Activated B cell treated with CpG ODN at 0.5 μM for 24 hours (primary cell): ENCODE measurements around the gene UBE4A. TPM values are rescaled to one million over a fixed set of nuclear protein-coding genes. Genes with fewer than 3 reads are reported as not detected.
A peak's percentile ranks its signal among the peaks of the same experiment; 100 is the strongest.

Source experiments
- ATAC-seq: fragments of 200-7000 bp; cut with Tn5 transposase; one replicate; pipeline ENCODE4 v1.10.0; 2021; ENCODE audit warnings: low read depth, mild to moderate bottlenecking, moderate library complexity
- CTCF ChIA-PET: fragments of 350-600 bp; sonication (Branson Sonifier 250); formaldehyde crosslinking; loops from one replicate; lab custom pipeline; 2021; ENCODE audit warnings: antibody characterized with exemption; lab: Charles Lee
- POLR2A ChIA-PET: fragments of 350-600 bp; sonication (Branson Sonifier 250); formaldehyde crosslinking; loops from one replicate; lab custom pipeline; 2021; ENCODE audit warnings: antibody characterized with exemption; lab: Charles Lee
- DNase-seq: peaks from one replicate; pipeline ENCODE4 v3.0.0; 2022
- H3K27ac Mint-ChIP-seq: one replicate; pipeline ENCODE4 v1.8.0; 2020; ENCODE audit warnings: mixed read lengths
- H3K27me3 Mint-ChIP-seq: one replicate; pipeline ENCODE4 v1.8.0; 2021; ENCODE audit warnings: mixed read lengths
- H3K36me3 Mint-ChIP-seq: one replicate; pipeline ENCODE4 v1.8.0; 2021; ENCODE audit warnings: low read depth, mixed read lengths
- H3K4me1 Mint-ChIP-seq: one replicate; pipeline ENCODE4 v1.8.0; 2021; ENCODE audit warnings: mixed read lengths
- H3K4me3 Mint-ChIP-seq: one replicate; pipeline ENCODE4 v1.8.0; 2020; ENCODE audit warnings: mild to moderate bottlenecking, mixed read lengths
- H3K9me3 Mint-ChIP-seq: one replicate; pipeline ENCODE4 v1.8.0; 2020; ENCODE audit warnings: mixed read lengths
- intact Hi-C: fragments of 100-400 bp; cut with micrococcal nuclease; formaldehyde crosslinking; loops from one replicate; pipeline ENCODE4 v1.15.1; 2024
- total RNA-seq: library from RNA; stranded (reverse); gene quantifications from 2 replicates; pipeline ENCODE4 v1.2.3, GENCODE V29; 2022
- TF ChIP-seq, protein P1 (sequence below): fragments of 200-600 bp; IDR thresholded peaks from one replicate; pipeline ENCODE4 v1.8.0; 2022; ENCODE audit warnings: antibody characterized with exemption, mild to moderate bottlenecking

Gene UBE4A
- total RNA-seq, 1 donor from 2014 or later, result 34.2 TPM

DNA sequence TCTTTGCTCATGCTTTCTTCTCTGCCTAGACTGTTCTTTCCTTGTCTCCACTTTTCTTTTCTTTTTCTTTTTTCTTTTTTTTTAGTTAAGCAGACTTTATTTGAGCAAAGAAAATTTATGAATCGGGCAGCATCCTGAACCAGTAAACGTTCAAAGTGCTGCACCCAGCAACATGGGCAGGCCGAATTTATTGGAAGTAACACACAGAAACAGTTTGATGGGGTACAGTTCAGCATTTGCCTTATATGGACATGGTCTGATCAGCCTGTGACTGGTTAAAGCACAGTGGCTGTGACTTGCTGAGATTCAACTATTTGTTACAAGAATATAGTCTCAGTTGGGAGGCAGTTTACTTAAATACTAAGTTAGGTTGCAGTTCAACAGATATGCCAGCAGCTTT is 38.9 kb upstream of the UBE4A start:
- TF ChIP-seq, protein P1, sequence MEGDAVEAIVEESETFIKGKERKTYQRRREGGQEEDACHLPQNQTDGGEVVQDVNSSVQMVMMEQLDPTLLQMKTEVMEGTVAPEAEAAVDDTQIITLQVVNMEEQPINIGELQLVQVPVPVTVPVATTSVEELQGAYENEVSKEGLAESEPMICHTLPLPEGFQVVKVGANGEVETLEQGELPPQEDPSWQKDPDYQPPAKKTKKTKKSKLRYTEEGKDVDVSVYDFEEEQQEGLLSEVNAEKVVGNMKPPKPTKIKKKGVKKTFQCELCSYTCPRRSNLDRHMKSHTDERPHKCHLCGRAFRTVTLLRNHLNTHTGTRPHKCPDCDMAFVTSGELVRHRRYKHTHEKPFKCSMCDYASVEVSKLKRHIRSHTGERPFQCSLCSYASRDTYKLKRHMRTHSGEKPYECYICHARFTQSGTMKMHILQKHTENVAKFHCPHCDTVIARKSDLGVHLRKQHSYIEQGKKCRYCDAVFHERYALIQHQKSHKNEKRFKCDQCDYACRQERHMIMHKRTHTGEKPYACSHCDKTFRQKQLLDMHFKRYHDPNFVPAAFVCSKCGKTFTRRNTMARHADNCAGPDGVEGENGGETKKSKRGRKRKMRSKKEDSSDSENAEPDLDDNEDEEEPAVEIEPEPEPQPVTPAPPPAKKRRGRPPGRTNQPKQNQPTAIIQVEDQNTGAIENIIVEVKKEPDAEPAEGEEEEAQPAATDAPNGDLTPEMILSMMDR, result no peak
- H3K4me1 Mint-ChIP-seq, result peaks cover 78% of the 10 kb centered on the region
- intact Hi-C loops, result no loop called here
- POLR2A ChIA-PET, result no interaction called here
- no peak for DNase-seq
- CTCF ChIA-PET, result no interaction called here
- H3K9me3 Mint-ChIP-seq, result no peaks in the 10 kb centered on the region
- no peak overlapping the region for H3K4me3 Mint-ChIP-seq
- no peaks in the 10 kb centered on the region for H3K36me3 Mint-ChIP-seq
- peaks cover 3% of the 10 kb centered on the region for H3K27me3 Mint-ChIP-seq
- ATAC-seq, result no peak
- H3K27ac Mint-ChIP-seq, result peak overlapping the region; percentile 26

DNA sequence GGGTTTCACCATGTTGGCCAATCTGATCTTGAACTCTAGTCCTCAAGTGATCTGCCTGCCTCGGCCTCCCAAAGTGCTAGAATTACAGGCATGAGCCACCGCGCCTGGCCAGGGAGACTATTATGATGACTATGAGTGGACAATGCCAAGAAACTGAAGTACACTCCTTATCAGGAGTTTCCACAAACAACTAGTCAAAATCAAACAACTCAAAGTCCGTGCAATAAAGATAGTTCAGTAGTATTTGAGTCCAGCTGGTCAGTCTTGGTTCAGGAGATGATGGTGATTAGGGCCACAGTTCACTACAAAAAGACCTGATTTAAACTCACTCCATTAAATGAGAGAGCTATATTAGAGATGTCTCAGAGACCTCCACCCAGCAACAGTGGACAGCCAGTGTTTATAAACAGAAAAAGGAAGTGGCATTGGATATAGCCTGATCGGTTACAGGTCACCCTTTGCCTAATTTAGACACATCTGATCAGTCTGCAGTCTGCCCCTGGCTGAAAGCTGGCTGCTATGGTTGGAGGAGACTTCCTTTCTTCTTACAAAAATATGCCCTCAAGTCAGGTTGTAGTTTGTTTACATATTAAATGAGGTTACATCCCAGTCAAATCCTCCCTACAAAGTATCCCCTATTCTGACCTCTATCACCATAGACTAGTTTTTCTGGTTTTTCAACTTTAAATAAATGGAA is 37.9 kb upstream of the UBE4A start:
- intact Hi-C loops, result no loop called here
- ATAC-seq (peak; percentile 49), DNase-seq (no peak)
- TF ChIP-seq, protein P1, result no peak
- POLR2A ChIA-PET, result interaction anchor here (0.7 kb wide), 4 partner anchors 70 to 459 kb away, joined by 4 to 12 read pairs (median 8); no protein-coding TSS in a partner anchor
- H3K27ac Mint-ChIP-seq, result peak overlapping the region; percentile 83
- H3K4me1 Mint-ChIP-seq, result peaks cover 68% of the 10 kb centered on the region
- H3K9me3 Mint-ChIP-seq, result no peaks in the 10 kb centered on the region
- peak overlapping the region; percentile 39 for H3K4me3 Mint-ChIP-seq
- H3K27me3 Mint-ChIP-seq, result peaks cover 4% of the 10 kb centered on the region
- CTCF ChIA-PET, result no interaction called here
- H3K36me3 Mint-ChIP-seq, result no peaks in the 10 kb centered on the region

DNA sequence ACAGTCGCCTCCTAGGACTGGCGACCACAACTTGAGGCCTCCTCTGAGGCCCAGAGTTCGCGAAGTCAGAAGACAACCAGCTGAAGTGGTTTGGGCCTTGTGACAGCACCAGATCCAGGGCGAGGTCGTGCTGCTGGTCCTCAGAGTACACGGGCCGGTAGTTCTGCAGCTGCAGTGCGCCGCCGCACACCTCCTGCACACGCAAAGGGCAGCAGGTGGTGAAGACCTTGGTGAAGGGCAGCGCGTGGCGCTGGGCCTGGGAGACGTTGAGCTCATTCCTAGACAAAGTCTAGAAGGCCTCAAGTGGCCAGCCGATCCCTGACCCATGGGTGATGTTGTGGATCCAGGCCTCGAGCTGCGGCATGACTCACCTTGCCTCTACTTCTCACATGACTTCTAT is 36.7 kb upstream of the UBE4A start:
- no peaks in the 10 kb centered on the region for H3K36me3 Mint-ChIP-seq
- no peak overlapping the region for H3K4me3 Mint-ChIP-seq
- no peak for ATAC-seq
- ChIA-PET CTCF (interaction anchor here (0.7 kb wide), 1 partner anchor 124 kb away, joined by 3 read pairs; no protein-coding TSS in a partner anchor), POLR2A (no interaction called here)
- TF ChIP-seq, protein P1, result no peak
- peaks cover 58% of the 10 kb centered on the region for H3K4me1 Mint-ChIP-seq
- DNase-seq, result no peak
- peak overlapping the region; percentile 56 for H3K27ac Mint-ChIP-seq
- intact Hi-C loops, result no loop called here
- H3K9me3 Mint-ChIP-seq, result no peaks in the 10 kb centered on the region
- H3K27me3 Mint-ChIP-seq, result peaks cover 4% of the 10 kb centered on the region

DNA sequence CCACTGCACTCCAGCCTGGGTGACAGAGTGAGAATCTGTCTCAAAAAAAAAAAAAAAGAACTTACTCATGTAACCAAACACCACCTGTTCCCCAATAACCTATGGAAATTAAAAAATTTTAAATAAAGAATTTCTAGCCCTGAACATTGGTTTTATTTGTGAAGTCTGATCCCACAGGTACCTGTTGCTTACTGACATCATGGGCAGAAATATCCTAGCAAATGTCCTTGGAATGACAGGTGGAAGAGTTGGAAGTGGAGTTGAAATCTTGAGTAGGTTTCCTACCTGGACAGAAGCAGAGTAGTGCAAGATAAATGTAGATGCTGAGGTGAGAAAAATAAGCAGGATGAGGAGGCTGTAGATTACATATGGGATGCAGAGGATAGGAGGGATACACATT is 34.1 kb upstream of the UBE4A start:
- H3K9me3 Mint-ChIP-seq, result no peaks in the 10 kb centered on the region
- CTCF ChIA-PET, result no interaction called here
- intact Hi-C loops, result no loop called here
- TF ChIP-seq, protein P1, result no peak
- DNase-seq, result no peak
- POLR2A ChIA-PET, result interaction anchor here (0.6 kb wide), 1 partner anchor 32 kb away, joined by 5 read pairs; no protein-coding TSS in a partner anchor
- no peak overlapping the region for H3K27ac Mint-ChIP-seq
- no peaks in the 10 kb centered on the region for H3K36me3 Mint-ChIP-seq
- H3K4me3 Mint-ChIP-seq, result no peak overlapping the region
- H3K4me1 Mint-ChIP-seq, result peaks cover 34% of the 10 kb centered on the region
- H3K27me3 Mint-ChIP-seq, result peaks cover 4% of the 10 kb centered on the region
- no peak for ATAC-seq

DNA sequence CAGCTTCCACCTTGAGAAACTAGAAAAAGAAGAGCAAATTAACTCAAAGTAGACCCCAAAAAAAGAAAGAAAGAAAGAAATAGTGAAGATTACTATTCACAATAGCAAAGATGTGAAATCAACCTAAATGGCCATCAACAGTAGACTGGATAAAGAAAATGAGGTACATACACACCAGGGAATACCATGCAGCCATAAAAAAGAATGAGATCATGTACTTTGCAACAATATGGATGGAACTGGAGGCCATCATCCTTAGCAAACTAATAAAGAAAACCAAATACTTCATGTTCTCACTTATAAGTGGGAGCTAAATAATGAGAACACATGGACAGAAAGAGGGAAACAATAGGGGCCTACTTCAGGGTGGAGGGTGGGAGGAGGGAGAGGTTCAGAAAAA is 30.7 kb upstream of the UBE4A start:
- intact Hi-C loops, result no loop called here
- Mint-ChIP-seq H3K9me3 (no peaks in the 10 kb centered on the region), H3K27me3 (peaks cover 4% of the 10 kb centered on the region), H3K27ac (no peak overlapping the region), H3K4me3 (no peak overlapping the region), H3K36me3 (no peaks in the 10 kb centered on the region), H3K4me1 (peaks cover 3% of the 10 kb centered on the region)
- ChIA-PET POLR2A (no interaction called here), CTCF (no interaction called here)
- TF ChIP-seq, protein P1, result no peak
- DNase-seq, result no peak
- ATAC-seq, result no peak
